Activated naive CD4-positive, alpha-beta T cell (primary cell): Measurements from ENCODE around the gene FAM163A.
"Not testable (repeated sequence)": the region's sequence is repeated elsewhere in the genome, so short reads cannot be mapped to it uniquely, and the experiment has no call there.

Experiments
- DNase-seq, 4 experiments: peaks; one replicate each; lab custom pipeline; 2025; lab: John Stamatoyannopoulos, UW

The FAM163A gene

DNA sequence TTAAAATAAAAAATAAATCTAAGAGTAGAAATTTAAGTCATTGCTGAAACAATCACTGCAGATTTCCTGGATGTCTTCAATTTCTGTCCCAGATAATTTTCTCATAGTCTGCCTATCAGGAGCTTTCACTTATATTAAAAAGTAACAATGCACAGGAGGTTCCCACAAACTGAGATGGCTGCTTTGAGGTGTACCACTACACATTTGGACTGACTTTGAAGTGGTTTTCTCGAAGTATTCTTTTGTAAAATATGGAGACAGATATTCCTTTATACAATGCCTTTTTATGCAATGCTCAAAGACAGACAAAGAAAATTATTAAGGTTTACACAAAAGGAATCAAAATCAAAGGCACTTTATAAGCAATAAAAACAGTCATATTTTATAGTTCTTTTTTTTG, 110.0 kb downstream of the FAM163A start:
- DNase-seq = no peak

DNA sequence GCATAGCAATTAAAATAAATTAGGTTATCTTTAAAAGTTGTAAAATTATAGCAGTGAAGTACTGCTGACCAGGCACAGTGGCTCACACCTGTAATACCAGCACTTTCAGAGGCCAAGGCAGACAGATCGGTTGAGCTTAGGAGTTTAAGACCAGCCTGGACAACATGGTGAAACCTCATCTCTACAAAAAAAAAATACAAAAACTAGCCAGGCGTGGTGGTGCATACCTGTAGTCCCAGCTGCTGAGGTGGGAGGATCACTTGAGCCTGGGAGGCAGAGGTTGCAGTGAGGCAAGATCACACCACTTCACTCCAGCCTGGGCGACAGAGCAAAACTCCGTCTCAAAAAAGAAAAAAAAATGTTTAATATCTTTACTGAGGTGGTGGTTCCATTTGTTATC, 112.7 kb downstream of the FAM163A start:
- DNase-seq = not testable (repeated sequence)

DNA sequence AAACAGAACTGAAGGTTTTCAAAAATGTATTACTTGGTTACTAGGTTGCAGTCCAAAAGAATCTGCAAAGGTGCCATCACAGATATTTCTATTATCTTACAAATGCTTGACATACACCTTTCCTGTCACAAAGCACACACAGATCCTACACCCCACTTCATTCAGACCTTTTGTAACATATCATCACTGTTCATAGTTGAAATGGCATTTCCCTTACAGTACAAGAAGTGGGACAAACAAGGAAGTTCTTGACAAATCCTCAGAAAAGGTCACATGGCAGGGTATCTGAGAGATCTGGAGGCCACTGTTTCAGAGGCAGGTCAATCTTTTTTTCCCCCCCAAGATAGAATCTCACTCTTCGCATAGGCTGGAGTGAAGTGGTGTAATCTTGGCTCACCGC, 113.2 kb downstream of the FAM163A start:
- DNase-seq = no peak

DNA sequence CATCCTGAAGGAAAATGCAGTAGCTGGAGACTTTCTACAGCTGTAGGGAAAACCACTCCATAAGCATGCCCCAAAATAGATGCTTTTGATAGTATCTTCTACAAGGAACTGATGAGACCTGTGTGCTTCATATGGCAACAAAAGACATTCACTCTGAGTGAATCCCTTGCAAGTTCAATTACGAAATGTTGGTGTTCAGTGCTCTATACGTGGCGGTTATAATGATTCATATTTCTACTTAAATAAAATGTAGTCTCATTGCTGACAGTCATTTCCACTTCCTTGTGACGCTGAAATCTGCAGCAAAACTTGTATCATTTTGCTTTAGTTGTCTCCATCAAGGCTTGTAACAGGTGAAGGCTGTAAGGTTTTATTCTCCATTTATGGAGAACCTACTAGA, 113.9 kb downstream of the FAM163A start:
- DNase-seq = no peak

DNA sequence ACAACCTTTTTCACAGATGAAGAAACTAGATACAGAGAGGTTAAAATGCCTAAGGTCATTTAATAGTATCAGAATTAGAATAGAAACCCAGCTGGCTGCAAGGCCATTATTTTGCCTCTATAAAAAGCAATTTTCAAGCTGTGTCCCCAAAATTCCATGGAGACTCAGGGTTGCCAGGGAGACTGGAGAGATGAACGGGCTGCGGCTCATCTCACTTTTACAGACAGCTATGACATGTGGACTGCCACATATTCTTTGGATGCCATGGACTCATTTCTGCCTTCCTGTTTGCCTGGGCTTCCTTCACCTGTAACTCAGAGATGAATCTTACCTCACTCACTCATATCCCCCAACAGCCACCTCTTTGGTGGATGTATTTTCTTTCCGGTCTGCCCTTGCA, 117.6 kb downstream of the FAM163A start:
- no peak for DNase-seq

DNA sequence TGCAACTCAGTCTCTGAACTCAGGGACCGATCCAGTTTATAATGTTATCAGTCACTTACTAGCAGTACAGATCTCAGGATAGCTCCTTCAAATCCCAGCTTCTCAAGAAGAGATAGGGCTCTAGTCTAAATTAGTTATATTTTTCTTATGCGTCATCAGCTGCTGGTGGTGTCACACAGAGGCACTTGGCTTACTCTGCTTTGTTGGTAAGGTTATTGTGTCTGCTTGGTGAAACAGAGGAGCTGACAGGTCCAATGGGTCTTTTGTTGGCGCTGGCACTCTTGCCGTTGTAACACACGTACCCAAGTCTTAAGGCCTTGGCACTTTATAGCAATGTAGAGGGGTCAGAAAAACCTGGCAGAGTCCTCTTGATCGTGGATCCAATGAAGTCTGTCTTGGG, 122.3 kb downstream of the FAM163A start:
- DNase-seq = no peak
